GM21390 (cell line): ENCODE results near the gene TPK1.
"Not testable (repeated sequence)": the region's sequence is repeated elsewhere in the genome, so short reads cannot be mapped to it uniquely, and the experiment has no call there.

ENCODE experiments used
- ATAC-seq: cut with Tn5 transposase; IDR thresholded peaks from one replicate; pipeline ENCODE4 v1.9.1; 2021; ENCODE audit not compliant: unreplicated experiment

The TPK1 gene

DNA sequence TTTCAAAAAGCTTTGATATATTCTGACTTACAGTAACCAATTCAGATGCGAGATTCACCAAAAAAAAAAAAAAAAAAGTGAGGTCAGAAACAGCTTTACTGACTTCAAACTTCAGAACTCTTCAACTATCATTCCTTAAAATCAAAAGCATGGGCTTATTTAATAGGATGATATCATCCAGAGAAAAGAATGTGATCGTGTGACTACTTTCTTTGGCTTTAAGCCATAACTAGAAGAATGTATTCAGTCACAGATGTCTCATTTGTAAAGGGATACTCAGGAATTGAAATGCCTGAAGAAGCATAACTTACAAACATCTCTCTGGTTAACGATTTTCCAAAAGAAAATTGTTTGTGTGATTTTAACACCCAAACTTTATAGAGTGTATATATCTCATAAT lies 11.5 kb downstream of the TPK1 start:
- ATAC-seq, result no peak

DNA sequence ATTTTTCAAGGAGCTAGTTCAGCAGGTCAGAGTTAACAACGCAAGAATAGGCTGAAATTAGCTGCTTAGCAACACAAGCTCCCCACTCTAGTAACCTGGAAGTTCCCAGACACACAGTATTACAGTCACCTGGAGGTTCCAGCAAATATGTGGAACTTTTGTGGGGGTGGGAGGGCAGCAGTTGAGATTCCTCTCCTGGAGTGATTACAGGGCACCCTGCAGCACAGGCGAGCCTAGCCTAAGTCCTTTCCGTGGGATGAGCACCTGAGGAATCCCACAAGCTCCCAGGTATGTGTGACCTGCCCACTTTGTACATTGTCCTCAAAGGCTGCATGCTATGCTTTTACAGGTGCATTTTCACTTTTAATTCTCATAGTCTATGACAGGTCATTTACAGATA lies 13.6 kb downstream of the TPK1 start:
- ATAC-seq, result no peak

DNA sequence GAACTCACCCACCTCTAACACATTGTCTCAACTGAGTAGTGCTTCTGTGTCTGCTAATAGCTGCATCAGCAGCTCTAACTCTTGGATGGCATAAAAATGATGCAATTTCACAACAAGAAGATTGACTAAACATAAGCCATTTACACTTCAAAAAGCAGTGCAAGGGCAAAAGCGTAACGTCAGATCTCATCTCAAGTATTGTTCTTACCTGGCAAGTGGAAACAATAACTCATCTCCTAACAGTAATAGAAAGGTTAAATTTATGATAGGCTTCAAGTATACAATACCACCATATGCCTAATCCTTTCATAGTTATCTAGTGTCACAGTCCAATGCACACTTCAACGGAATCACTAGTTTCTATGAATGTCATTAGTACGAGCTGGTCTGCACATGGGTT lies 14.8 kb downstream of the TPK1 start:
- ATAC-seq, result peak; percentile 42

DNA sequence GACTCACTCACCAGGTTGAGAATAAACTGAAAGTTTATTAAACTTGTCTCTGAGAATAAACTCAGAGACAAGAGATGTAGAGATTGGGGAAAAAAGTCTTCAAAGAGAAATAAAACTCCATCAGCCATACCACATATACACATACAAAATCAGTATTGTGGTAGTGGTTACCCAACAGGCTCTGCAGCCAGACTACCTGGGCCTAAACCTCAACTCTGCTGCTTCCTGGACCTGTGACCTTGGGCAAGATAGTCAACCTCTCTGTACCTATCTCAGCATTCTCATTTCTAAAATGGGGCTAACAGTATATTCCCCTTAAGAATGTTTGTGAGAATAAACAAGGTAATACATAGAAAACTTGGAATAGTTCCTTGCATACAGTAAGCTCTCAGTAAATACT lies 15.3 kb downstream of the TPK1 start:
- peak; percentile 22 for ATAC-seq

DNA sequence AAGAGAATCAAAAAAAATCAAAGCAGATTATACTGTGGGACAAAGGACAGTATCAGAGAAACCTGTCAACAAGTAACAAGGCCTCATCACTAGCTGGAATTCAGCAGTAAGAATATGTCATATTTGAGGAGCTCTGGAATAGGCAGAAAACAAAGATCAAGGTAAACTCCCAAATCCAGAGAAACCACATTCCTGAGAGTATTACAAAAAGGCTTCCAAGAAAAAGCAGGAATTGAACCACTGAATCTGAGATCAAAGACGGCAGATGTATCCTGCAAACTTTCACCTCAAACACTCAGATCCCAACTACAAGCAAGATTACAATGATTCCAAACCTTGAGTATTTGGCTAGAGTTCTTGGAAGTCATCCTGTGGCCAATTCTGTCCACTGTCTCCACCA lies 16.3 kb downstream of the TPK1 start:
- ATAC-seq, result no peak

DNA sequence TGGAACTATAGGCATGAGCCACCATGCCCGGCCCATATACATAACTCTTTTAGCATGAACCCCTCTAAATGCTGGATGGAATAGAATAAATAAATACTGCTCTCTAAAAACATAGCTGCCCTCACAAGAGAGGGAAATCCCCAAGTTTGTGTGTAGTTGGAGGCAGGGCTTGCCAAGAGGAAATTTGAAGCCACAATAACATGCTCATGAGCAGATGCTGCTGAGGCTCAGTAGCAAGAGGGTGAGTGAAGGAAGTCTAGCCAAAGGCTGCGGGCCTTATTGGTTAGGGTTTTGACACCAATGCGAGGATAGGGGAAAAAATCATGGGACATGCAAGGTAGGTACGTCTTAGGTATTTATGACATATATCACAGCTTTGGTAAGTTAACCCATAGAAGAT lies 17.3 kb downstream of the TPK1 start:
- peak; percentile 56 for ATAC-seq

DNA sequence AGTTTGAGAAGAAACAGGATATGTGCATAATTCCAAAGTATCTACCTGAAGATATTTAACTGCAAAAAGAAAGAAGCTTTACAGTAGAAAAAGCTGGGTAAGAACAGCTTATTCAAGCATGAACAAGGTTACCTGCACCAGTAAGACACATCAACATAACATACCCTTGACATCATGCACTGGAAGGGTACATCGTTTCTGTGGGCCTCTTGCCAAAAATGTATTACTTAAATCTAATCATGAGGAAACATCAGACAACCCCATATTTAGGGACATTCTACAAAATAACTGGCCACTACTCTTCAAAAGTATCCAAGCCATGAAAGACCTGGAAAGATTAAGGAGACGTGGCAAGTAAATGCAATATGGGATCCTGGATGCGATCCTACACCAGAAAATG lies 18.9 kb downstream of the TPK1 start:
- ATAC-seq, result no peak

DNA sequence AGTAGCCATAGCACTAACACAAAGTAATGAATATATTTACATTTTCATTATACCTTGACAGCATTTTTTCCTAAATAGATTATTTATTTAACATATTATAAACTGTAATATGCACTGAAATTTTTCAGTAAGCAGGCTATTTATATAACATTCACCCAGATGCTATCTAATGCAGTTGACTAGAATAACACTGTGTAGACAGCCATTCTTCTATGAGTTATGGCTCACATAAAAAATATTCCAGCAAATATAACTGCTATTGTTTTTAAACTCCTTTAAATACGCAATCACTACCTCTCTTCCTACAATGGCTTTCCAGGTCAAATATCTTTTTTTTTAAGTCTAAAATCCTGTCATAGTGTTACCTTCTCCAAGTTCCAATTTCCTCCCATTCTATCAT lies 21.6 kb downstream of the TPK1 start:
- no peak for ATAC-seq

DNA sequence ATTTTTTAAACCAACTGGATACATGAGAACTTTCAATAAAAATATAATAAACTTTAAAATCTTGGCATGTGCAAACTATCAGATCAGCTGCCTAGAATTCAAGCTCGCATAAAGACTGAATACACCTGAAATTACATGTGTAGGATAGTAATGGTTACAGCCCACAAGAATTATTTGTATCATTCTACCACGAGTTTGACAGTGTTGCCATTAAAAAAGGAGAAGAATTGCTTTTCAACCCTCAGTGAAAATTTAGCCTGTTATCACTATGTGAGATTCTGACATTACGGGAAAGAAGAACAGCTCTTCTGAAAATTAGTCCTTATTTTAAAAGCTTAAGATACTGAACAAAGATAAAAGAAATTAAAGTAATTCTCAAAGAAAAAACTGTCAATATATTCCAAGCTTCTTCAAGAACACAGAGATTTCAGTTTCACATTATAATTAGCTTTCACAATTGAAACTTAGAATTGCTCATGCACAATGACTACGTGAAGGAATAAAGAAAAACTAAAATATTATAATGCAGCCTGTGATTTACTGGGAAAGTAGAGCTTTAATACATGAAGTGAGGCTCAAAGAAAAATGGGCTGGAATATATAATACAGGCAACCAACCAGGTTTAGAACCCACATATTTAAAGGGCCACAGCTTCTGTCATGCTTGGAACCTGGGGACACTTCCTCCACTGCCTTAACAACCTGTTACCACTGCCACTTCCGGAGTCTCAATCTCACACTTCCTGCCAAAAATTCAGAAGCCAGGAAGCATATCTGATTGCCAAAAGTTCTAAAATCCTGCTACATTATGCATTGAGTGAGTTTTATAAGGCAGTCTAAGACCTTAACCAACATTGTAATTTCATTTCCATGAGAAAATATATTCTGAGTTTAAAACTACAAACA lies 23.2 kb downstream of the TPK1 start:
- ATAC-seq, result peak; percentile 92

DNA sequence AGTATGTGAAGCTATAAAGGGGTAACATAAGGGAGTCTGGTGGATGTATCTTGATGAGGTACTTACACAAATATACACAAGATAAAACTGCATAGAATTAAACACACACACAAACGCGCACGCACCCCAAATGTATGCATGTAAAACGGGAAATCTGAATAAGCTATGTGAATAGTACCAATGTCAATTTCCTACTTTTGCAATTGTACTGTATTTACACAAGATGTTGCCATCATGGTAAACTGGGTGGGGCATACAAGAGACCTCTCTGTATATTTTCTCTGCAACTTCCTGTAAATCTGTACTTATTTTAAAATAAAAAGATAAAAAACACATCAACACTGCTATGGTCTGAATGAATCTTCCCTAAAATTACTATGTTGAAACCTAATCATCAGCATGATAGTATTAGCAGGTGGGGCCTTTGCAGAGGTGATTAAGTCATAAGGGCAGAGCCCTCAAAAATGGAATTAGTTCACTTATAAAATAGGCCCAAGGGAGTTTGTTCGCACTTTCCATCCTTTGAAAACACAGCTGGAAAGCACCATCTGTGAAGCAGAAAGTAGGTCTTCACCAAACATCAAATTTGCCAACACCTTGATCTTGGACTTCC lies 30.1 kb downstream of the TPK1 start:
- ATAC-seq, result no peak

DNA sequence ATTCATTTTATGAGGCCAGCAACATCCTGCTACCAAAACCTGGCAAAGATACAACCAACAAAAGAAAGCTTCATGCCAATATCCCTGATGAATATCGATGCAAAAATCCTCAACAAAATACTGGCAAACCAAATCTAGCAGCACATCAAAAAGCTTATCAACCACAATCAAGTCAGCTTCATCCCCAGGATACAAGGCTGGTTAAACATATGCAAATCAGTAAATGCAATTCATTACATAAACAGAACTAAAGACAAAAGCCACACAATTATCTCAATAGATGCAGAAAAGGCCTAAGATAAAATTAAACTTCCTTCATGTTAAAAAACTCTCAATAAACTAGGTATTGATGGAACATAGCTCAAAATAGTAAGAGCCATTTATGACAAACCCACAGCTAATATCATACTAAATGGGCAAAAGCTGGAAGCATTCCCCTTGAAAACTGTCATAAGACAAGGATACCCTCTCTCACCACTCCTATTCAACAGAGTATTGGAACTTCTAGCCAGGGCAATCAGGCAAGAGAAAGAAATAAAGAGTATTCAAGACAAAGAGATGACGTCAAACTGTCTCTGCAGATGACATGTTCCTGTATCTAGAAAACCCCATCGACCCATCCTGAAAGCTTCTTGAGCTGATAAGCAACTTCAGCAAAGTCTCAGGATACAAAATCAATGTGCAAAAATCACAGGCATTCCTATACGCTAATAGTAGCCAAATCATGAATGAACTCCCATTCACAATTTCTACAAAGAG lies 35.0 kb downstream of the TPK1 start:
- not testable (repeated sequence) for ATAC-seq

DNA sequence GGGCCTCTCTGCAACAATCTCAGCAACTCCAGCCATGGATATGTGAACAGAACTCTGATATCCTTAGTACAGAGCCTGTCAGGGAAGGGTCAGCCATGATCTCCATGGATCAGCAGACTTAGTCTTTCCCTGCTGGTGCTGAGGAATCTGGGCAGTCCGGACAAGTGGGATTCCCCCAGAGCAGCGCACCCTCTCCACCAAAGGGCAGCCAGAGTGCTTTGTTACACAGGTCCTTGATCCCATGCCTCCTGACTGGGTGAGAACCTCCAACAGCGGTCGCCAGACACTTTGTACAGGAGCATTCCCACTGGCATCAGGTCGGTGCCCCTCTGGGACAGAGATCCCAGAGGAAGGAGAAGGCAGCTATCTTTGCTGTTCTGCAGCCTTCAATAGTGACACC lies 38.9 kb downstream of the TPK1 start:
- ATAC-seq, result no peak

DNA sequence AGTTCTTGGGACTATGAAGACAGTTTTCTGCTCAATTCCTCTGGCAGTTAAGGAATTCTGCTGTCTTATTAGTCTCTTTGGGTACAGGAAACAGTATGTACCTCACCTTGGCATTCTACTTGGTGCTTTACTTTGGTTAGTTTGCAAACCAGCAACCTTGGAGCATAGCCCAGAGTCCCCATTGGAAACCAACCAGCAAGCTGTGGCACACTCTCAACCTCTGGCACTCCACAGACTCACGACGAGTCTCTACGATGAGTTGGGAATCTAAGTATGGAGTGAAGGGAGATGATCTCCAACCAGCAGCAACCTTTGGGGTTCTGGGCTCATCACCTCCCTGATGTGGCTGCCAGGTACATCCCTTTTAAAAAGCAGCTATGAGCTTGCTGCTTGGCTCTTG lies 43.8 kb downstream of the TPK1 start:
- no peak for ATAC-seq

DNA sequence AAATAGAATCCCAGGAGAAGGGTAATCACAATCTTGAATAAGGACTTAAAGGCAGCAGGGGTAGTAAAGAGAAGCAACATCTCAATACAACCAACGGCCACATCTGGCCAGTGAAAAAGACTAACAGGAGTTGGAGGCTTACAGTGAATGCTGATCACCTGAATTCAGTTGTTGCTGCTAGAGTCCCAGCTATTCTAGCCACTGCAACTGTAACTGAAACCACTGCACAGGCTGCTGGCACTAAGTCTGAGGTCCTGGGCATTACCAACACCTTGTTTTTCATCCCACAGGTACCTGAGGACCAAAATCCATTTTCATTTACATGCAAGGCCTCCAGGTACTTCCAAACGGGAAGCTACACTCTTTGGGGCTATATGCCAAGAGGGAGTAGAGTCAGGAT lies 44.4 kb downstream of the TPK1 start:
- no peak for ATAC-seq

DNA sequence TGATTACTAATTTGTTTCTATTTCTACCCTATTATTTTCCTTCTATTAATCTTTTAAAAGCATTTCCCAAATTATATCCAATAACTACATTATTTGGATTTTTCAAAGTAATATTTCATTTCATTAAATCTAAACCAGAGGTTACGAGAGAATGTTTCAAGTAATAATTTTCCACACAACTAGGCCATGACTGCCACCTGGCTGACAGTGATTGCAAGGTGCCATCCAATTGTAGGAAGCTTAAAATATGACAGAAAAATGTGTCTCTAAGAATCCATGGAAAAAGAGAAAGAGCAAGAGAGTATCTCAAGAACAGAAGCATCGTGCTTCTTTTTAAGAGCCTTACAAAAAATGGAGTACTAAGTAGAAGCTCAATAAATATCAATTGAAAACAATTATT lies 48.7 kb downstream of the TPK1 start:
- no peak for ATAC-seq

DNA sequence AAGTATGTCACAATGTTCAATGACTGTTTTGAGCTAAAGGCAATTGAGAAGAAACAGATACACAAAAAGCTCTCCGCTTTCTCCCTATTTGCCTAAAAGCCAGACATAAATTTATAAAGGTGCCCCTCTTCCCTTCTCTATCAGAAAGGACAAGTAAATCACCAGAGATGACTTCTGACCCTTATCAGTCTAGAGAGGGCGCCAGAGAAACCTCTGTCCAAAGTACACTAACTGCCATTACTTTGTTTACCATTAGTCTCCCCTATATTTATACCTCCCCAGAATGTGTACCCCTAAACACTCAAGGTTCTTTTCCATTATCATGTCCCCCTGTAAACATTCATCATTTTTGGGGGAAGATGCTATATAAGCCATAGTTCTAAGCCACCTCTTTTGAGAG lies 49.3 kb downstream of the TPK1 start:
- peak; percentile 59 for ATAC-seq

DNA sequence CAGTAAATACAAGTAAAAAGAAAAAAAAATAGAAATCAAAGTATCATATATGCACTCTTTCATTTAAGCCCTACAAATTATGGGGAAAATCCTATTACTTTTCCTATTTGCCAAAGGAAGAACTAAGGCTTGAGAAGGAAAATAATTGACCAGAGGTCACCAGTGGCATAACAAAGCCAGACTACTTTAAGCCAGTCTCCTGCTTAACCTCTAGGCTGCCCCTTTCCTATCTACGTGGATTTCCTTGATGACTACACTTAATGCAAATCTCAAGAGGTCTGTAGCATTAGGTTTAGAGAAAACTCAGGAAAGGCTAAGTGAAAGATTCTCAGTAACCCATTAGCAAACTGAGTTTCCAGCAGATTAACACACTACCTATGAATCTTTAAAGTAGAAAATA lies 49.8 kb downstream of the TPK1 start:
- no peak for ATAC-seq

DNA sequence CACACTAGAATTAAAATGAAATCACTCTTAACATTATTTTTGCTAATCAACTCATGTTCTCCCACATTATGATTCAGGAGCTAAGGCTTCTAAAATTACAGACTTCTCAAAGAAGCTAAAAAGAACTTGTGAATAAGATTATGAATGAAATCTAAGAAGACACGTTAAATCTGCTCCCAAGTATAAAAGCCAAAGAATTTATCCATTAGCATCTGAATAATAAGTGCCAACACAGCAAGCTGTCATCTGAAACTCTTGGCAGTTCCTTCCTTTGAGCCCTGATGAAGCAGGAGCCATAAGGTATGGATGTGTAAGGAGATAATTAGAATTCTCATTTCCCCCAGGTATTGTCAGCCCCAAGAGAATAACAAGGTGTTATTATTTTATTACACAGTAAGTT lies 50.3 kb downstream of the TPK1 start:
- ATAC-seq, result no peak

DNA sequence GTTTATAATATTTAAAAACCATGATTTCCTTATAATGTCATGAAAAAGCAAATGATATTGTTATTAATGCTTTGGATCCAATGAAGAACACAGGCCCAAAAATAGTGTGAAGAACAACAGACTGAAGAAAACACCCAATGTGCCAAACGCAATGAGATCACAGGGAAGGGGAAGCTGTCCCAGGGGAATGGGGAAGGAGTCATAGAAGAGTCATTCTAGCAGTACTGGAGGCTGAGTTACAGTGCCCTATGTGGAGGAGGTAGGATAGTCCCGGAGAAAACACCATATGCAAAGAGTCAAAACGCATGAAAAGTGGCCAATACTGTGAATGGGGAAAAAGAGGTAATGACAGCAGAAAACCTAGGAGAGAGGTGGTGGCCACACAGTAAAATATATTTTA lies 50.9 kb downstream of the TPK1 start:
- no peak for ATAC-seq

DNA sequence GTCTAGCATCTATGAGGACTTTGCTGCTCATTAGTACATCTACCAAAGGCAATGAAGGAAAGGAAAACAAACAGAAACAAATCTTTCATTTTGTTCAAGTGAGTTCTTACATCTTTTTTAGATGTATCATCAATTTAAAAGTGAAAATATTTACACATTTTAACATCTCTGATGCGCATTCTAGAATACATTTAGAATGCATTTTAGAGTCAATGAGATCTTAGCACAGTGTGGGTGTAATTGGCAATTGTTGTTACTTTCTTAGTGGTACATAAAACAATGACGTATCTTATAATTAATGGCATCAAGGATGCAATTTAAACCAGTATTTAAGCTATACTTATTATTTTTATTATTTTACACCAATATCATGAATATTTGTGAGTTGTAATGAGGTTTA lies 51.4 kb downstream of the TPK1 start:
- no peak for ATAC-seq

DNA sequence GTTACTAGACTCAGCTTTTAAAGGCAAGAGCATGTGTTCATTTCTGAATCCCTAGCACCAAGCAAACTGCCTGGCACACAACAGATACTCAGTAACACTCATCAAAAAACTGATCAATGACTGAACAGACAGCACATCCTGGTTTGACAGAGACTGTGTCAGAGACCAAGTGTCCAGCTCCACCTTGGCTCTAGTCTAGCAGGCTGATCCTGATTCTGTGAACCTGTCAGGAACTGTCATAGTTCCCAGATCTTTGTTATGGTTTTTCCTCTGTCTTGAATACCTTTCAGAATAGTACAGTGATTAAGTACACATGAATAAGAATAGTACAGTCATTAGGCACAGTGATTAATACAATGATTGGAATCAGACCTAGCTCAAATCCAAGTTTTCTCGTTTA lies 53.0 kb downstream of the TPK1 start:
- no peak for ATAC-seq

DNA sequence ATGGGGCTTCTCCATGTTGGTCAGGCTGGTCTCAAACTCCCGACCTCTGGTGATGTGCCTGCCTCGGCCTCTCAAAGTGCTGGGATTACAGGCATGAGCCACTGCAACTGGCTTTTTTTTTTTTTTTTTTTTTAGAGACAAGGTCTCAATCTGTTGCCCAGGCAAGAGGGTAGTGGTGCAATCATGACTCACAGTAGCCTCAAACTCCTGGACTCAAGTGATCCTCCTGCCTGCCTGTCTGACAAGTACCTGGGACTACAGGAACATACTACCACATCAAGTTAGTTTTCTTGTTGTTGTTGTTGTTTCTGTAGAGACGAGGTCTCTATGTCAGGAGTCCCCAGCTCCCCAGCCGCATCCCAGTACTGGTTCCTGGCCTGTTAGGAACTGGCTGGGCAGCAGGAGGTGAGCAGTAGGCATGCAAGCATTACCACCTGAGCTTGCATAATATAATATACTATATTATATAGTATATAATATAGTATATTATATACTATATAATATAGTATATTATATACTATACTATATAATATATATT lies 55.7 kb downstream of the TPK1 start:
- ATAC-seq, result no peak
